GM21360 (cell line): ENCODE measurements around the gene MARK4.
"Not testable (repeated sequence)": the region's sequence is repeated elsewhere in the genome, so short reads cannot be mapped to it uniquely, and the experiment has no call there.

ENCODE experiments used
- ATAC-seq: cut with Tn5 transposase; IDR thresholded peaks from one replicate; pipeline ENCODE4 v1.9.1; 2021; ENCODE audit warnings: mild to moderate bottlenecking, moderate library complexity; ENCODE audit not compliant: unreplicated experiment

The MARK4 gene

DNA sequence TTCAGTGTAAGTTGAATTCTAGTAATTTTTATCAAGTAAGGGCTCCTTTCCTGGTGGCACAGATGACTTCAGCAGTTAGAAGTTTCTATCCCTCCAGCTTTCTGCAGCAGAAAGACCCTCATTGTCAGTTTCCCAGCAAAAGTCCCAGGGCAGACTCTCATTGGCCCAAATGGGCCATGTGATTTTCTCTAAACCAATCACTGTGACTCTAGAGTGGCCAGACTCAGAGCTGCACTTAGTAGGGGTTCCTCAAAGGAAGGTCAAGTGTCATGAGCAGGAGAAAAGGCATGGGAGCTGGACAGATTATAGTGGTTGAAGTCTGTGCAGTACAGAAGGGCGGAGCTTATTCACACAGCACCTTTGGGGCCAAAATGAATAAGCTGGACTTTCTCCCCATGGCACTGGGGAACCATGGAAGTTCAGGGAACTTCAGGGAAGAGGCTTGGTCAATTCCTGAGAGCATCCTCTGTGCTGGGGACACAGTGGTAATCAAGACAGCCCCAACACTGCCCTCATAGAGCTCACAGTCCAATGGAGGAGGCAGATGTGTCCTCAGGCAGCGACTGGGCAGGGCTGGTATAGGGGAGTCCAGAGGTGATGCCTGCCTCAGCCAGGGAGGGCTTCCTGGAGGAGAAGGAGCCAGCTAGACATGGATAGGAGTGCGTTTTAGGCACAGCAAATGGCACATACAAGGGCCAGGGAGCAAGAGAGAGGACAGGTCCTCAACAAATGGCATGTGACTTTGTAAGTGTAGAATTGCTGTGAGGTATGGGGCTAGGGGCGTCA, 53.3 kb downstream of the MARK4 start:
- no peak for ATAC-seq

GRCh38 chr19:45305007-45305406, 53.9 kb downstream of the MARK4 start:
- ATAC-seq = no peak

DNA sequence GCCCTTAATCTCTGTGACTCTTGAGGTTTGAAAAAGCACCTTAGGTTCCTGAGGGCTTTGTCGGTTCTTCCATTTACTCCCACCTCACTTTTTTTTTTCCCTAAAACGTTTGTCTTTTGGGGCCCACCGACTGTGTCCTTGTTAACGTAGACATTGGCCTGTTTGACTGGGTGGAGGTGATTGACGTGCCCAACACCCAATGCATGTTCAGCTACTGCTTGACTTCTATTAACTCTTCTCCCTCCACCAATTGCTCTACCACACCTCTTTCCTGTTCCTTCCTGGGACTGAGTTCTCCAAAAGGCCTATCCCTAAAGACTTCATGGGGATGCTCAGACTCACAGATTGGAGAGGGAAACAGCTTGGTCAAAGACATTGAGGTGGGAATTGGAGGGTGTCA, 54.4 kb downstream of the MARK4 start:
- no peak for ATAC-seq

DNA sequence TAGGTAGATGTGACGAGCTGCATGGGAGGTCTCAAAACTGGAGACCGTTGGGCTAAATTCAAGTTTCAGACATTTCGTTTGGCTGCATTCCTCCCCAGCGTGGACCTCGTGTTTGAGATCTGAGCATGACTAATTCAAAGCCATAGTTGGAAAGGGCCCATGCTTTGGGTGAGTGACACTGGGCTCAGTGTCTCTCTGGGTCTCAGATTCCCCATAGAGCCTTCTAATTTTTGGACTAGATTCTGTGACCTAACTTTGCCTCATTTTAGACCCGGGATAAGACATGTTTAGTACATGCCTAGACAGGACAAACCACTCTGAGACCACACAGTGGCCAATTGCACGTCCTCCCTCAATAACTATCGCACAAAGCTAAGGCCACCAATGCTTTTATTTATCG, 55.0 kb downstream of the MARK4 start:
- ATAC-seq = no peak

DNA sequence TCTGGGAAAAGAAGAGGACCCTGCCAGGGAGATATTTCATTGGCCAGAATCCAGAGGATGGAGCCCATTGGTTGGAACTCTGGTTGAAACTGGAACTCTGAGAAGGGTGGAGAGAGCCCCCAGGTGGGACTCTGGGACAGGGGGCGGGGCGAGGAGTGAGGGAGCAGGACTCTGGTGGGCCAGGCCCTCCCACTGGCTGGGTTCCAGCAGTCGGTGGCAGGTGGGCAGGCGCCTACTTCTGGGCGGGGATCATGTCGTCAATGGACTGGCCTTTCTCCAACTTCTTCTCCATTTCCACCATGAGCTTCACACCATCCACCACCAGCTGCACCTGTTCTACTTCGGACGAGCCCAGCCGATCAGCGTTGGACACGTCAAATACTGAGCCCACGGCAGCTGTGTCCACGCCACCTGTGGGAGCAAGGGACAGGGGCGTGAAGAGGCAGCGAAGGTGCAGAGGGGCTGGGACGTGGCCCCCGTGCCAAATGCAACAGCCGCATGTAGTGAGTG, 55.5 kb downstream of the MARK4 start:
- no peak for ATAC-seq

DNA sequence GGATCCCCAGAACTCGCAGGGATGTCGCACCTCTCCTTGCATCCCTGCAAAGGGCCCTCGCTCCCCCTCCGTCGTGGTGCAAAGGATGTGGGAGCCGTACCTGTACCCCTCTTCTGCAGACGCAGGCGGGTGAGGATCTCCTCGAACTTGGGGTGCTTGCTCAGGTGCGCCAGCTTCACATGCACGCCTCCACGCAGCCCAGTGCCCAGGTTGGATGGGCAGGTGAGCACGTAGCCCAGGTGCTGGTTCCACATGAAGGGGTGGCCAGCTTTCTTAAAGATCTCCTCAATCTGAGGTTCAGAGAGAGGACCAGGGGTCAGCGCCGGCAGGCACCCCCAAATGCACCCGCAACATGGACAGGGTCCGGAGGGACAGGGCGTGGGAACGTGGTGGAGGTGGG, 56.3 kb downstream of the MARK4 start:
- no peak for ATAC-seq

DNA sequence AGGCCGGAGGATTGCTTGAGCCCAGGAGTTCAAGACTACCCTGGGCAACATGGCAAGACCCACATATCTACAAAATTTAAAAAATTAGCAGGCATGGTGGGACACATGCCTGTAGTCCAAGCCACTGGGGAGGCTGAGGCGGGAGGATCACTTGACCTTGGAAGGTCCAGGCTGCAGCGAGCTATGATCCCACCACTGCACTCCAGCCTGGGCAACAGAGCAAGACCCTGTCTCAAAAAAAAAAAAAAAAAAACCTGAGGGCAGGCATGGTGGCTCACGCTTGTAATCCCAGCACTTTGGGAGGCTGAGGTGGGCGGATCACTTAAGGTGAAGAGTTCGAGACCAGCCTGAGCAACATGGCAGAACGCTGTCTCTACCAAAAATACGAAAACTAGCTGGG, 58.3 kb downstream of the MARK4 start:
- not testable (repeated sequence) for ATAC-seq

GRCh38 chr19:45311621-45312020, 60.5 kb downstream of the MARK4 start:
- ATAC-seq = no peak

- ATAC-seq = not testable (repeated sequence)
These were observed 61.2 kb downstream of the MARK4 start for GRCh38 chr19:45312285-45312684.

GRCh38 chr19:45314708-45315245, 63.7 kb downstream of the MARK4 start:
- no peak for ATAC-seq

DNA sequence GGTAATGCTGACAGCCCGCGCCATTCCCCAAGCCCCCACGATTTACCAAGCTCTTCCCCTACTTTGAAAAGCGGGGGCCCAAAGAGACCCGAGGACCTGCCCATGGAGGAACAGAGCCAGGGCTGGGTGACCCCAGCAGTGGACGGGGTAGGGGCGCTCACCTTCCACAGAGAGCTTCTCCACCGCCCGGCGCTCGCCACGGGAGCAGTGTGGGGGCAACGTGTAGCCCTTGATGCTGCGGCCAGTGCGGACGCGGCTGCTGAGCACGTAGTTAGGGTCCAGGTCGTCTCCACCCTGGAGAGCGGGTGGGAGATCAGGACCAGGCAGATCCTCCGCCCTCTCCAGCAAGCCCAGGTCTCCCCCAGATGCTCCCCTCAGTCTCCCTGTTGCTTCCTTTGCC, 64.2 kb downstream of the MARK4 start:
- ATAC-seq = no peak

GRCh38 chr19:45320997-45321775, 70.1 kb downstream of the MARK4 start:
- no peak for ATAC-seq

DNA sequence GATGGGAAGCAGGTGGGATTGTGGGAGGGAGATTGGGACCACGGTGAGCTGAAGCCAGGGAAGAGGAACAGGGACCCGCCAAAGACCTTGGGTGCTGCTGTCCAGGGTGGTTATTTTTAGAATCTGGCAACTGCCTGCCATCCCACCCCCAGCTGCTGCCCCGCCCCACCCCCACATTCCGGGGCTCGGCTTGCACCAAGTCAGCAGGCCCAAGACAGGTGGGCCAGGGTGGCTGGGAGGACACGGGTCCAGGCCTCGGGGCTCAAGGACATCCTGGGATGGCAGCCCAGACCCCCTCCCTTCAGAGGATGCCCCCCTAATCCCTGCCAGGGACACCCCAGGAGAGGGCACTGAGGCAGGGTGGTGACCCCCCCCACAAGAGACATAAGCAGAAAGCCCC, 70.8 kb downstream of the MARK4 start:
- ATAC-seq = no peak

- no peak for ATAC-seq
These were observed 71.2 kb downstream of the MARK4 start for GRCh38 chr19:45322311-45322710.

DNA sequence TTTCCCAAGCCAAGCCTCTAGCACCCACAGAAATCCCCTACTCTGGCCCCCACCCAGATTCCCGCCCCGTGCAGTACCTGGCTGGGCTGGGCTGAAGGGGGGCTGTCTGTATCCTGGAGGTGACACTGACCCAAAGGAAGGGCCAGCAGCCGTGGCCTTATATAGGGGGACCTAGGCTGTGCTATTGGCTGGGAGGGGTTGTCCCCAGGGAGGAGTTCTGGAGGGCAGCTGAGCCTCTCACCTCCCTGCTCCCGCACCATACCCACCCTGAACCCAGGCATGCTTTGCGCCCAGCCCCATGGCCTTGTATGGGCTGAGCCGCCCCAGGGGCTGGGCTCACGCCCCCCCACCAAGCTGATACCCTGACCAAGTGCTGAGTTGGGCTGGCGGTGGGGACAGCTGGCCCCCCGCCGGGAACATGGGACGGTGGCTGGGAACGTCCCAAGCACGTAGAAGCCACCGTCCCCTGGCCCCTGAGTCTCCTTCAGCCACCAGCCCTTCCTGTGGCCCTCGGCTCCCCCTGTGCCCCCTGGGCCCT, 71.7 kb downstream of the MARK4 start, which contains the start of gene CKM:
TSS of gene CKM (minus strand) at position 132 of the 538 bp plus-strand sequence. CDS start 3,162 bp downstream, outside the sequence.
- no peak for ATAC-seq

DNA sequence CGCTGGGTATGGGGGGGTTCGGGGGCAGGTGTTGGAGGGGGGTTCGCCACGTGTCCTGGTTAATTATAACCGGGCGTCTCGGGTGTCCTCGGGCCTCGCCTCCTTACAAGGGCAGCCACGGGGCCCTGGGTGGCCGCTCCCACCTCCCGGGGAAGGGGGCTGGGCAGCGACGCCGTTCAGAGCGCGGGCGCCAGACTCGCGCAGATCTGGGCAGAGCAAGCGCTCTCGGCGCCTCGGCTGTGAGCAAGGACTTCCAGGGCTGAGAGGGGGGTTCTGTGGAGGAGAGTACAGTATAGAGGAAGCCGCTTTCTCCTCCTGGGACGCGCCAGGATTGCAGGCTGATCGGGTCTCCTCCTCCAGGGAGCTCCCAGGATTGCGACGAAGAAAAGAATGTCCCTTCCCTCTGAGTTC, 72.6 kb downstream of the MARK4 start:
- no peak for ATAC-seq

GRCh38 chr19:45324349-45324907, 73.4 kb downstream of the MARK4 start:
- no peak for ATAC-seq

- no peak for ATAC-seq
These were observed 76.5 kb downstream of the MARK4 start for GRCh38 chr19:45327404-45328143.

- no peak for ATAC-seq
These were observed 80.3 kb downstream of the MARK4 start for GRCh38 chr19:45331411-45331810.

GRCh38 chr19:45333609-45334303, 82.7 kb downstream of the MARK4 start:
- ATAC-seq = no peak
